GM19468 (cell line): ENCODE measurements around the gene EZH2.

Experiments used
- ATAC-seq: cut with Tn5 transposase; IDR thresholded peaks from one replicate; pipeline ENCODE4 v1.9.1; 2021; ENCODE audit warnings: mild to moderate bottlenecking, moderate library complexity, moderate number of reproducible peaks; ENCODE audit not compliant: unreplicated experiment; ENCODE audit errors: extremely low read depth

Gene EZH2

DNA sequence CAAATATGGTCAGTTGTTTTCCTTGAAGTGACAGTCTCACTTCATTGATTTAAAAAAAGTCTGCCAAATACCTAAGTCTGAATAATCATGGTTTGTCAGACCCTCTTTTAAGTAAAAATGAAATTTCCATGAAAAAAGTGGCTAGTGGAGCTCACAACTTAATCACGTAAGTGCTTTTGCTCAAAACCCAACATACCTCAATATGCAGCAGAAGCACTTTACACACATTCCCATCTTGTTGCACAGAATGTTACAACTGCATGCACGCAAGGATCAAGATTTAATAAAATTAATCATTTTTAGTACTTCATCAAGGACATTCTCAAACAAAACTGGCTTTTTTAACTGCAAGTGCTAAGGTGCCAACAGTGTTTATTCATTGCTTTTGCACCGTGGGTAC lies 21.6 kb downstream of the EZH2 start:
- no peak for ATAC-seq

DNA sequence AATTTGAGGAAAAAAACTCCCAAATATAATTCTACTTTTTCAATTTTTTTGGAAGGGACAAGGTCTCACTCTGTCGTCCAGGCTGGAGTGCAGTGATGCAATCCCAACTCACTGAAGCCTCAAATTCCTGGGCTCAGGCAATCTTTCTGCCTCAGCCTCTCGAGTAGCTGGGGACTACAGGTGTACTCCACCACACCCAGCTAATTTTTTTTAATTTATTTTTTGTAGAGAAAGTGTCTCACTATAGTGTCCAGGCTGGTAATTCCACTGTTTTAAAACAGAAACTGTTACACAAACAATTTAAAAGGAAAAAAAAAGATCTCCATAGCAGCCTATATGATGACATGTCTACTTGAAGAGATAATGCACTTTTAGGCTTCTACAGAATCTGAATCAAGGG lies 25.6 kb downstream of the EZH2 start:
- no peak for ATAC-seq

DNA sequence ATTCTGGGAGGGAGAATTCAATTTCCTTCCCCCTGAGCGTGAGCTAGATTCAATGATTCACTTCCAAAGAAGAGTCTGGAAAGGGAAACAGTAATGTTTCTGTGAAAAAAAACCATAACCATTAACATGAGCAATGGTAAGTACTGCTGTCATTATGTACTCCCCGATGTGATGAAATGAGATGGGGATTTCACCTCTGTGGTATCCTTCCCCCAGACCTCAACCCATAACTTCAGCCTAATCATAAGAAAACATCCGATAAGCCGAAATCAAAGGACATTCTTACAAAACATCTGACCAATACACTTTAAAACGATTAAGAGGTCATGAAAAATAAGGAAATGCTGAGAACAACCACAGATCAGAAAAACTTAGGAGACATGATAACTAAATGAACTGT lies 27.2 kb downstream of the EZH2 start:
- no peak for ATAC-seq

DNA sequence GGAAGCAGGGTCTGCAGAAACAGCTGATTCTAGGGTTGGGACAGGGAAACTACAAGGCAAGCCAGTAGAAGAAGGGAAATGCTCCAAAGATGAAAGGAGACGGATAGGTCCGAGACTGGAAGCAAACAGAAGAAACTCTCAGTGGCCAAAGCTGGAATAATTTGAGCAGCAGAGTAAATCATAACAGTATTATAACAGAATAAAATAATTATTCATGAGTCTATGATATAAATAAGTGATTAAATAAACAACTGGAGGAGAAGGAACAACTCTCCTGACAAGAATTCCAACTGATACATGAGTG lies 27.6 kb downstream of the EZH2 start:
- no peak for ATAC-seq

DNA sequence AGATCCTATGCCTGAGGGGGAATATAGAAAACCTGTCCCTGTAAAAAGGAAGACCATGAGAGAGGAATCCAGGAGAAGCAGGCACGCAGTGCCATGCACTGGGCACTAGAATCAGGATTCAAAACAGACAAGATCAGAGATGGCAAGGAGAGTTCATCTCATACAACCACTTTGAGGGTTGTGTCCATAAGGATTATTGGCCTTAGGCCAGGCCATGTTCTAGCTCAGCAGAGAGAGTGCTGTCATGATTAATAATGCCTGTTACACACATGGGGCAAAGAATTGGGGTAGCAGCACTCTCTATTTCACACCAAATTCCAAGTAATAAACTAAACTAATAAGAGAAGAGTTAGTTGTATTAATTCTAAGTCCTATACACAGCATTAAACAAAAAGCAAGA lies 29.1 kb downstream of the EZH2 start:
- ATAC-seq: no peak

DNA sequence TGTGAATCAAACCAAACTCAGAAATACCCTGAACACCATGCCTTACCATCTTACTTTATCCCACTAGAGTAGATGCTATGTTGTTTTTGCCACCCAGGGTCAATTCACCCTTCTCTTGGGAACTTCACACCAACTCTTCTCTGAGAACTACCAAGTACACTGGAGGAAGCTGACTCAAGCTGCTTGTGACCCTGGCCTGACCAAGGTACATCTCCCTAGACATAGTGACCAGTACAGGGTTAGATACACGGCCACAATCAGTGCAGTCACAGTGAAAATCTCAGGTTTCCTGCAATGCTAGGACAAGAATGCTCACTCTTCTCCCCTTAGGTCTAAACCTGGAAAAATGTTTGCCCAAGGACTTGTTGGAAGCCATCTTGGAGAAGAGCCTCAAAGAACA lies 31.8 kb downstream of the EZH2 start:
- no peak for ATAC-seq

DNA sequence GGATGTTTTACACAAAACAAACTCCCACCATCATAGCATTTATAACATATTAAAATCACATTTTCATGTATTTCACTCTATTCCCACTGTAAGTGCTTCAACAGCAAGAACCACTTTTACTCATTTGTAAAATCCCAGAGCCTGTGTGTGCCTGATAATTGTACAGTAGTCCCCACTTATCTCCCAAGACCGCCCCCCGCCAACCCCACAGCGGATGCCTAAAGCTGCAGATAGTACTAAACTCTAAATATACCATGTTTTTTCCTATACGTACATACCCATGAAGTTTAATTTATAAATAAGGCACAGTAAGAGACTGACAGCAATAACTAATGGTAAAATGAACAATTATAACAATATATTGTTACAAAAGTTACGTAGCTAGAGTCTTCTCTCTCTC lies 33.5 kb downstream of the EZH2 start:
- no peak for ATAC-seq

DNA sequence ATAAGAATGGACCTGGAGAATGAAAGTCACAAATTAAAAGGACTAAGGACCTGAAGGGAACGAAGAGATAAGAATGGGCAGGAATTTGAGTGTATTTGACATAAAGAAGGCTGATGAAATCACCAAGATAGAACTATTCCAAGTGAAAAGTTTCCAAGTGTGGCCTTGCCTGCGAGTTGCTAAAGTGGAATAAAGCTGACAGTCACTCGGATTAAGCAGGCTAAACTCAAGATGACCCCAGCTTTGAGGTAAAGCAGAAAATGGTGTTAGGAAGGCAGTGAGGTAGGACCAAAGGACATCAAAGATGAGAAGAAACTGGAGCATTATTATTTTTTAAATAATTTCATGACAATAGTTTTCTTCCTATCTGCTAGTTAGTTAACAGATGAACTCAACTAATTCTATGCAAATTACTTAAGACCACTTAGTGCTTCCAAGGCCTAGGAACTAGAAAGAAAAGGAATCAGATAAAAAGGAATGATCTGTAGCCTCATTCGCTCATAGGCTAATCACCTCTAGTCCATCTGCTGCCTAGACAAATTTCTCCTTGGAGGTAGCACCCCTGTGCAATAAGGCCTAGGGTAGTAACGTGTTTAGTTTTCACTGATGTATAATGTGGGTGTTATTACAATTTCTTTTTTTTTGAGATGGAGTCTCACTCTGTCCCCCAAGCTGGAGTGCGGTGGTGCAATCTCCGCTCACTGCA lies 34.5 kb downstream of the EZH2 start:
- ATAC-seq: no peak

DNA sequence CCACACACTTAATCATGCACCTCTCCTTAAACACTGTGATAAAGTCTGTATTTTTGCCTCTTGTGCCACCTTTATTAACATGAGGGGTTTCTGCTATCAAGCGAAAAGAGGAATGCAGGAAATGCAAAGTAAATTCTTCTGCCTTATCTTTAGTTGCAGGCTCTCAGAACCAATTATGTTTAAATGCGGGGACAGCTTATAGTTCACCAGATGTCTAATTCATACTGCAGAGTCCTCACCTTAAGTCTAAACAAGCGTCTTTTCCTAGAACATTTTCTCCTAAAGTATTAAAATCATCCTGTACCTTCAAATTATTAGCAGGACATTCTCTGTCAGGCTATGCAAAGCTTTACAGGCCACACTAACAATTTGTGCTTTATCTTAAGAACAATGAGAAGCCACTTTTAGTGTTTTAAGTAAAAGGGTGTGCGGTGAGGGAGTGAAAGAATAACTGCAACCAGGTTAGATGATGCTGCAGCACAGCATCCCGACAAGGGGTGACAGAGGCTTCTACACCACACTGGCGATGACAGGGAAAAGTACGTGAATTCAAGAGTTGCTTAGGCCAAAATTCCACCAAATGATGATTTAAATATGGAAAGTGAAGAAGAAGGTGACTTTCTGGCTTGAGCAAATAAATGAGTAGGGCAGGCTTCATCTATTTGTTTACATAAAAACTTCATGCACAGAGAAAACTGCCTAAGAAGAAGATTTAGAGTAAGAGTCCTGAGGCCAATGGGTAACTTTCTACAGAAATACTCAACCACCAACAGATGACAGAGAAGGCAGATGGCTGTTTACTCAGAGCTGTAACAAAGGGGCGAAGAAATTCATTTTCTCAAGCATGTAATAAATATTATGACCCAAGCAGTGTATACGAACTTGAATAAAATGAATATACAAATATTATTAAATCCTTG lies 36.0 kb downstream of the EZH2 start:
- ATAC-seq: no peak

DNA sequence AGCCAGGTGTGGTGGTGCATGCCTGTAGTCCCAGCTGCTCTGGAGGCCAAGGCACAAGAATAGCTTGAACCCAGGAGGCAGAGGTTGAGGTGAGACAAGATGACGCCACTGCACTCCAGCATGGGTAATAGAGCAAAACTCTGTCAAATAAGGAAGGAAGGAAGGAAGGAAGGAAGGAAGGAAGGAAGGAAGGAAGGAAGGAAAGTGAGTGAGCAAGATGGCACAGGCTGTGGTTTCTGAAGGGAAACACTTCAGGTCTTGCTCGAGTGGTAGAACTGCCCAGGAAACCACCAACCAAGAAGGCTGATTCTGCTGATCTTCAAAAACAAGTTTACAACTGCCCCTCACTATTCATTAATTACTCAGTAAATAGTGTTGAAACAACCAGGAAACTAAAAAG lies 45.2 kb downstream of the EZH2 start:
- ATAC-seq: no peak

DNA sequence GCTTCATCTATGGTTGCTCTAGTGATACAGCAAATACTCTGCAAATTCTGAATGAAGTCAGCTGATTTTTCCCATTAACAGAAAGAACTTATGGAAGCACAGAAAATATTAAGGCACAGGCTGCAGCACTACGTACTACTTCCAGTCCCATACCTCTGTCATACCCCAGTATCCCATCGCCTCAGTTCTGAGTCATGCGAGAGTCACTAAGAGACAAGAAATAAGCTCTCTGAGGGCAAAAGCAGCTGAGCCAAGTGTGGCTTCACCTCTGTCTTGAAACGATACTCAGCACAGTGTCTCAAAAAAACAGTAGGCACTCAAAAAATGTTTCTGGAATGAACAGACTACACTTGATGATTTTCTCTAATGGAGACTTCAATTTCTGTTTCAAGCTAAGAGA lies 48.2 kb downstream of the EZH2 start:
- ATAC-seq: no peak

DNA sequence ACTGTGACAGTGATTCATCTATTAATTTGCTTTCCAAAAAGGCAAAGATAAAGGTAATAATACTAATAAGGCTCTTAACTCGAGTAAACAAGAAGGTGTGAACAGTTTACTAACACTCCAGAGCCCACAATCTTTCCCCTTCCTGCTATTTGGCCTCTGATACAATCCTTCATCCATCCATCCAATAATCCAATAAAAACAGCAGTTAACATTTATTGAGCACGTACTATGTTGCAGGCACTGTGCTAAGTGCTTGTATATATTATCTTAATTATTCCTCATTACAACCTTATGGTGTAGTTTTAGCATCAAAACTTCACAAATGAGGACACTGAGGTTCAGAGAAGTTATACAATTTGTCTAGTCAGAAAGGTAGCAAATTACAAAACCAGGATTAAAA lies 49.5 kb downstream of the EZH2 start:
- no peak for ATAC-seq

DNA sequence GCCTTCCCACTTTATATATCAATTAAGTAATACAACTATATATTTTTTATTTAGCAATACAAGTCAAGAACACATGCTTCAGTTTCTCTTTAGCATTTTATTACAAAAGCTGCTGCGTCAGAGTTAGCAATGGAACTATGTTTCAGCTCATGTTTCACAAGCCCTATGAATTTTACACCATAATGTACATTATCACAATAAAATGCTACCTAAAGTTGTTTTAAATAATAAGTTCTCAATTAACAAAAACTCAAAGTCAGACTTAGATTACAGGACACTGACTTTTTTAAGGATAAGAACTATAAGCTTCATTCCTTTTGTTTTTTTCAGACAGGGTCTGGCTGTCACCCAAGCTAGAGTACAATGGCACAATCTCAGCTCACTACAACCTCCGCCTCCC lies 52.3 kb downstream of the EZH2 start:
- no peak for ATAC-seq

DNA sequence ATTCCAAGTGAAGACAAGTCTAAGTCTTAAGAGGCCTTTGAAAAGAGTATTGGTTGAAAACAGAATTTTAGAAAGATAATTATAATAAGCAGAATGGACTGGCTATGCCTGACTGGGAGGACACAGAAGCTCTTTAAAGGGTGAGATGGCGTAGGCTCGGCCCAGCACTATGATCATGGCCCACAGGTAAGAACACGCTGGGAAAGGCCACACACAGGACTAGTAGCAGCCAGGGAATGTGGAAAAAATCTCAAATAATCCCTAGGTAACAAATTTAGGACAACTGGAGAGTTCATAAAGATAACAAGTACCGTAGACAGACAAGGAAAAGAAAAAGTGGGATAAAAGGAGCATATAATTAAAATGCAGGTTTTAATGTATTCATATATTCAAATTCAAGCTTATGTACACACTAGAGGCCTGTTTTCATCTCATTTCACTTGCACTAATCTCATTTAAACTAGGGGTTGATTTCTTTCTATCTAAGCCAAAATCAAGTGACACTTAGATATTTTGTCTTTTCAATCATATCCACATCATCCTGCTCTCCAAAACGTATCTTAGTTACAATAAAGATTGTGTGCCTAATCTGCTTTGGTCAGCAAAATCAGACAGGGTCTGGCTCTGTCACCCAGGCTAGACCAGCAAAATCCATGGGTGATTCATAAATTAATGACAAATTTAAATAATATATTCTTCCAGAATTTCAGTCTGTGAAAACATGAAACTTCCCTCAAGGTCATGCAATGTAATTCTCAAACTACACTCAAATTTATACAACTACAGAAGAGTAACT lies 53.0 kb downstream of the EZH2 start:
- ATAC-seq: no peak

DNA sequence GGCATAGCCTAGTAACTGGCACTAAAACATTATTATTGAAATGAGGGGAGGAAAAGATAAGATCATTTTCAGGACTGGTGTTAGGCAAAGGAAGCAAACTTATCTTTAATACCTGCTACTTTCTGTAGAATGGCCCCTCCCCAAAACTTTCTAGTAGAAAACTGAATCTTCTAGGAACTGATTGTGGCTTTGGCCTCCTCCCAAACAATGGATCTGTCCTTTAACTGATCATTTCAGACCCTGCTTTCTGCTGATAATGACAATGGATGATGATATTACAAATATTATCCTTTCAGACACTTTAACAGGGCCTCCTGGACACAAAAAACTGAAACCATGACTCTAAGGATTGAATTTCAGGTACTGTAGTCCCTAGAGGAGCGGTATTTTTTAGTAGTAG lies 55.1 kb downstream of the EZH2 start:
- ATAC-seq: no peak

DNA sequence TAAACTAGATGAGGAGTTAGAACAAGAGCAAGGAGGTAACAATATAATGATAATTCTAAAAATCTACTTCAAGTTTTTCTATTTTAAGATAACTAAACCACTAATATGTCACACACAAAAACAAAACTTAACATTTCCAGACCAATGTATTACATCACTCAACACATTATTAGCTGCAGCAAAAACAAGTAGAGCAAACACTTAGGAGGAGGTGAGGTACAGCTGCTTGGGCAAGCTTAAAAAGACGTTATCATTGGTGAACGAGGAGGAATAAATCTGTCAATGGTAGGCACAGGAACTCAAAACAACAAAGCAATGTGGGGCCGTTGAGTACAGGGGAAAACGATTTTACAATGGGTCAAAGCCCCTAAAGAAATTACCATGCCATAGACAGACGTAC lies 58.8 kb downstream of the EZH2 start:
- ATAC-seq: no peak

DNA sequence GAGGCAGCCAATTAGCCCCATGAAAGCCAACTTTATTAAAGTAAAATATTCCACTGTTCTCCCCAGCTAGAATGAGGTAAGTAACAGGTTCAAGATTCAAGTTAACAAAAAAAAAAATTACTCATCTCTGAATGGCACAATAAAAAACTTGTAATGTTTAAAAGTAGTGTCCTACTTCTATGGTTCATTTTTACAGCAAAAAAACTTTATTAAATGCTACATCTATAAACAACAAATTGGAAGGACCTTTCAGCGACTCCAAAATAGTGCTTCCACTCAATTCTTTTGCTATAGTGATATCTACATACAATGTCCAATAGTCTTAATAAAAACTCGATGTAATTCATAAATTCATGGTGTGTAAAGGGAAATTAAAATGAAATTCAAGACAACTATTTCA lies 59.2 kb downstream of the EZH2 start:
- ATAC-seq: no peak

DNA sequence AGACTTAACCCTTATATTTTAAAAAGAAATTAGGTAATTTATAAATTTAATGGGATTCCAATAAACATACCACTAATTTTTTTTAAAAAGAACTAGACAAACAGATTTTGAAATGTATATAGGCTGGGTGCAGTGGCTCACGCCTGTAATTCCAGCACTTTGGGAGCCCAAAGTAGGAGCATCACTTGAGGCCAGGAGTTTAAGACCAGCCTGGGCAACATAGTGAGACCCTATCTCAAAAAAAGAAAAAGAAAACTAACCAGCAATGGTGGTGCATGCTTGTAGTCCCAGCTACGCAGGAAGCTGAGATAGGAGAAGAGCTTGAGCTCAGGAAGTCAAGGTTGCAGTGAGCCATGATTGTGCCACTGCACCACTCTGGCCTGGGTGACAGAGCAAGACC lies 62.7 kb downstream of the EZH2 start:
- no peak for ATAC-seq

DNA sequence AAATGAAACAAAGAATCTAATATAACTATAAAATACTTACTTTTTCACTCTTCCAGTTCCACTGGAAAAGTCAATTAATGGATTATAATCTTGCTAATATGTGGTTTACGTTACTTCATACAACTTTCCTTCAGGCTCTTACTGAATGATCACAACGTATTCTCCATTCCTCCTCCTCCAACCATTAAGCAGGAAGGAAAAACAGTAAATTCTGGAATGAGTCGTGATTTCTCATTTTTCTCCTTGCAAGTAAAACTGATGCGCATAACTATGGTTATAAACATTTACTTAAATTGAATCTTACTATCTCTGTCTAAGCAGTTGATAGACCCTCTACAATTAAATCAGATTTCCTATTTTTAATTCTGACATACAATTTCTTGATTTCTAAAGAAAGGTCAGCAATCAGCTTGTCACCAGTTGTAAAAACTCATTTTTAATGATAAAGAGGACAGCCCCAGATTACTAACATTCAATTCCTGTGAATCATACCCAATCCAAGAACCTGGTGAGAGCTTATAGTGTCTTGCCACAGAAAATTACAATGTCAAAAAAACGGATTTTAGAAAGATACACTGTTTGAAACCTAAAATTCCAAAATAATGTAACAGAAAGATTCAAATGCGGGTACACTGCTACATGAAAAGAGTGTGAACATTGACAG lies 64.3 kb downstream of the EZH2 start:
- ATAC-seq: no peak

DNA sequence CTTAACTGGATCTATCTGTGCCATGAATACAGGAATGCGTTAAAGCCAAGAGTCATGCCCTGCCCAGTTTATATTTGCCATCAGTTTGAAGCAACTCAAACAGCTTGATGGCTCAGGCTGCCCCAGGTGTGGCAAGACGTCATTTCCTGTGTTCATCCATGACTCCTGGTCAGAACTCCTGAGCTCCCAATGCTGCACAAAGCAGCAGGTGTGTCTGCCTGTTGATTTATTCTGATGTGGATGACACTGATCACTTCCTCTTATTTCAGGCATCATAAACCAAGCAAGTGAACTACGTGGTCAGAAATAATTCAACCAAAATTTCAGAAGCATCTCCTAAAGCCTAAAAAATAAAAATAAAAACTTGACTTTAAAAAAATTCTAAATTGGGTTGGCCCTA lies 68.5 kb downstream of the EZH2 start:
- no peak for ATAC-seq
